Prostate gland (tissue), 2 donors: ENCODE measurements around the gene ITPR2.

Source experiments
- CTCF ChIP-seq, 4 experiments: fragments of 200-600 bp in 2 of 4; fragments of 450-650 bp in 2 of 4; sonication (generic) in 2 of 4; IDR thresholded peaks; 1 replicate in 3 of 4; 2 replicates in 1 of 4; pipeline ENCODE4 v1.5.1; 2016 to 2019; ENCODE audit warnings: antibody characterized with exemption in 4 of 4, mild to moderate bottlenecking in 2 of 4, moderate library complexity in 2 of 4
- POLR2A ChIP-seq: fragments of 450-650 bp; IDR thresholded peaks from one replicate; pipeline ENCODE4 v1.6.1; 2016; ENCODE audit warnings: antibody characterized with exemption, mild to moderate bottlenecking
- POLR2AphosphoS5 ChIP-seq: sonication (generic); formaldehyde crosslinking; IDR thresholded peaks from one replicate; pipeline ENCODE4 v1.6.1; 2017; ENCODE audit warnings: antibody characterized with exemption

- TF ChIP-seq POLR2AphosphoS5 (no peak), CTCF (IDR thresholded peaks at IDR 0.05) (no peak), POLR2A (no peak)
Measured at GRCh38 chr12:26341491-26341890, 491.5 kb downstream of the ITPR2 start.
